Thyroid gland (tissue), 4 donors: ENCODE data around the gene SHANK3.

Experiments used
- CTCF ChIP-seq, 6 experiments: fragments of 200-600 bp in 3 of 6; fragments of 450-650 bp in 3 of 6; sonication (generic) in 3 of 6; IDR thresholded peaks; one replicate each; pipeline ENCODE4 v1.5.1; 2016 to 2019; ENCODE audit warnings: antibody characterized with exemption in 6 of 6, mild to moderate bottlenecking in 2 of 6, inconsistent platforms in 1 of 6, moderate library complexity in 1 of 6
- POLR2A ChIP-seq, 2 donors: fragments of 450-650 bp; IDR thresholded peaks; one replicate each; pipeline ENCODE4 v1.6.1; 2017; ENCODE audit warnings: antibody characterized with exemption in 2 of 2, mild to moderate bottlenecking in 2 of 2, moderate library complexity in 1 of 2

- TF ChIP-seq CTCF (IDR thresholded peaks at IDR 0.05) (peak in 3 of 6 experiments; percentile 24 to 42 (median 28)), POLR2A (IDR thresholded peaks at IDR 0.05) (peak in 1 of 2 donors; percentile 65)
Observed at GRCh38 chr22:50627642-50628542, 44.7 kb upstream of the SHANK3 start, which contains the start of gene ARSA.
